ENCODE data around the gene PLEKHA4. TPM values are rescaled to one million over a fixed set of nuclear protein-coding genes. Genes with fewer than 3 reads are reported as not detected.
A peak's percentile ranks its signal among the peaks of the same experiment; 100 is the strongest.

PLEKHA4 gene
- total and polyA plus RNA-seq, 2 of the 13 experiments (the other 11 are each of a cell fraction or from before 2014, with no cell fraction given): 4.8 to 6.0 TPM

DNA sequence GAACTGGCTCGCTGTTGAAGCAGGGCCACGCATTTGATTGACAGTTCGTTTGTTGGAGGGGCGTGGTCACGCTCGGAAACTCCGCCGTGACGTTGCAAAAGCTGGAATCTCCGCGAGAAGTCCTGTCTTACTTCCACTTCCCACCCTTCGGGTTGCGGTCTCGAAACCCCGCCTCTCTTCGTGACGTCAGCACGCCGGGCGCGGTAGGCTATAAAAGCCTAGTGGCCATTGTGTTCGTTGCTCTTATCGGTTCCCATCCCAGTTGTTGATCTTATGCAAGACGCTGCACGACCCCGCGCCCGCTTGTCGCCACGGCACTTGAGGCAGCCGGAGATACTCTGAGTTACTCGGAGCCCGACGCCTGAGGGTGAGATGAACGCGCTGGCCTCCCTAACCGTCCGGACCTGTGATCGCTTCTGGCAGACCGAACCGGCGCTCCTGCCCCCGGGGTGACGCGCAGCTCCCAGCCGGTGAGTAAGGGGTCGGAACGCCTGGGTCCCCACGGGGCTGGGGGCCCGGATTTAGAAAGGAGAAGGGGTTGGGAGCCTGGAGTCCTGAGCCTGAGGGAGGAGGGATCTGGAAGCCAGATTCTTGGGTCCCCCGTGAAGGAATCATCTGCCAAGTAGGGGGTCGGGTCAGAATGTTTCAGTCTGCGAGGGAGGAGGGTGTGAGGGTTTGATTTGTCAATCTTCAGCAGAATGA, 3.9 kb upstream of the PLEKHA4 start, which contains the start of gene PPP1R15A (continued):
- TF ChIP-seq, protein P1, sequence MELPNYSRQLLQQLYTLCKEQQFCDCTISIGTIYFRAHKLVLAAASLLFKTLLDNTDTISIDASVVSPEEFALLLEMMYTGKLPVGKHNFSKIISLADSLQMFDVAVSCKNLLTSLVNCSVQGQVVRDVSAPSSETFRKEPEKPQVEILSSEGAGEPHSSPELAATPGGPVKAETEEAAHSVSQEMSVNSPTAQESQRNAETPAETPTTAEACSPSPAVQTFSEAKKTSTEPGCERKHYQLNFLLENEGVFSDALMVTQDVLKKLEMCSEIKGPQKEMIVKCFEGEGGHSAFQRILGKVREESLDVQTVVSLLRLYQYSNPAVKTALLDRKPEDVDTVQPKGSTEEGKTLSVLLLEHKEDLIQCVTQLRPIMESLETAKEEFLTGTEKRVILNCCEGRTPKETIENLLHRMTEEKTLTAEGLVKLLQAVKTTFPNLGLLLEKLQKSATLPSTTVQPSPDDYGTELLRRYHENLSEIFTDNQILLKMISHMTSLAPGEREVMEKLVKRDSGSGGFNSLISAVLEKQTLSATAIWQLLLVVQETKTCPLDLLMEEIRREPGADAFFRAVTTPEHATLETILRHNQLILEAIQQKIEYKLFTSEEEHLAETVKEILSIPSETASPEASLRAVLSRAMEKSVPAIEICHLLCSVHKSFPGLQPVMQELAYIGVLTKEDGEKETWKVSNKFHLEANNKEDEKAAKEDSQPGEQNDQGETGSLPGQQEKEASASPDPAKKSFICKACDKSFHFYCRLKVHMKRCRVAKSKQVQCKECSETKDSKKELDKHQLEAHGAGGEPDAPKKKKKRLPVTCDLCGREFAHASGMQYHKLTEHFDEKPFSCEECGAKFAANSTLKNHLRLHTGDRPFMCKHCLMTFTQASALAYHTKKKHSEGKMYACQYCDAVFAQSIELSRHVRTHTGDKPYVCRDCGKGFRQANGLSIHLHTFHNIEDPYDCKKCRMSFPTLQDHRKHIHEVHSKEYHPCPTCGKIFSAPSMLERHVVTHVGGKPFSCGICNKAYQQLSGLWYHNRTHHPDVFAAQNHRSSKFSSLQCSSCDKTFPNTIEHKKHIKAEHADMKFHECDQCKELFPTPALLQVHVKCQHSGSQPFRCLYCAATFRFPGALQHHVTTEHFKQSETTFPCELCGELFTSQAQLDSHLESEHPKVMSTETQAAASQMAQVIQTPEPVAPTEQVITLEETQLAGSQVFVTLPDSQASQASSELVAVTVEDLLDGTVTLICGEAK (IDR thresholded peaks at IDR 0.05): no peak
- TF ChIP-seq, protein P1 (CRISPR knock-in tag; IDR thresholded peaks at IDR 0.05): peak; percentile 59; the same call in 1 of the 2 replicates
- TF ChIP-seq MED8 (CRISPR knock-in tag; IDR thresholded peaks at IDR 0.05; ENCODE audit: insufficient replicate concordance) (peak; percentile 62), ZNF7 (CRISPR knock-in tag; IDR thresholded peaks at IDR 0.05) (0 out of 2 replicates have a peak, but pooled peaks have one; percentile 27), BATF2 (CRISPR knock-in tag; IDR thresholded peaks at IDR 0.05) (no peak), CBFB (CRISPR knock-in tag; IDR thresholded peaks at IDR 0.05) (peak; percentile 62; the same call in 1 of the 2 replicates), RFXAP (CRISPR knock-in tag; IDR thresholded peaks at IDR 0.05; ENCODE audit: borderline replicate concordance) (0 out of 2 replicates have a peak, but pooled peaks have one; percentile 28), SAP130 (CRISPR knock-in tag; IDR thresholded peaks at IDR 0.05; ENCODE audit: low read depth) (peak; percentile 93), PCBP2 (optimal IDR thresholded peaks at IDR 0.05; ENCODE audit: low read depth, low read length, poor library complexity, severe bottlenecking) (no peak), EP300 (IDR thresholded peaks at IDR 0.05; ENCODE audit: low read depth in 2 of 2, low read length in 2 of 2) (no peak; a peak in 1 of 4 replicates), EP300 (CRISPR knock-in tag; IDR thresholded peaks at IDR 0.05; ENCODE audit: borderline replicate concordance) (peak; percentile 43; the same call in 1 of the 2 replicates), GFI1 (CRISPR knock-in tag; IDR thresholded peaks at IDR 0.05; ENCODE audit: borderline replicate concordance) (peak; percentile 17; the same call in 1 of the 2 replicates), ZNF891 (CRISPR knock-in tag; IDR thresholded peaks at IDR 0.05) (0 out of 2 replicates have a peak, but pooled peaks have one; percentile 76), ZNF878 (CRISPR knock-in tag; IDR thresholded peaks at IDR 0.05) (peak; percentile 69; the same call in 1 of the 2 replicates), DPF2 (CRISPR knock-in tag; IDR thresholded peaks at IDR 0.05; ENCODE audit: borderline replicate concordance, low read depth) (no peak; the same call in 1 of the 2 replicates), FOXC1 (CRISPR knock-in tag; IDR thresholded peaks at IDR 0.05; ENCODE audit: borderline replicate concordance) (0 out of 2 replicates have a peak, but pooled peaks have one; percentile 44), SOX5 (CRISPR knock-in tag; IDR thresholded peaks at IDR 0.05; ENCODE audit: borderline replicate concordance) (peak; percentile 45; the same call in 1 of the 2 replicates)
- TF ChIP-seq, protein P2, sequence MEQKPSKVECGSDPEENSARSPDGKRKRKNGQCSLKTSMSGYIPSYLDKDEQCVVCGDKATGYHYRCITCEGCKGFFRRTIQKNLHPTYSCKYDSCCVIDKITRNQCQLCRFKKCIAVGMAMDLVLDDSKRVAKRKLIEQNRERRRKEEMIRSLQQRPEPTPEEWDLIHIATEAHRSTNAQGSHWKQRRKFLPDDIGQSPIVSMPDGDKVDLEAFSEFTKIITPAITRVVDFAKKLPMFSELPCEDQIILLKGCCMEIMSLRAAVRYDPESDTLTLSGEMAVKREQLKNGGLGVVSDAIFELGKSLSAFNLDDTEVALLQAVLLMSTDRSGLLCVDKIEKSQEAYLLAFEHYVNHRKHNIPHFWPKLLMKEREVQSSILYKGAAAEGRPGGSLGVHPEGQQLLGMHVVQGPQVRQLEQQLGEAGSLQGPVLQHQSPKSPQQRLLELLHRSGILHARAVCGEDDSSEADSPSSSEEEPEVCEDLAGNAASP (CRISPR knock-in tag; IDR thresholded peaks at IDR 0.05; ENCODE audit: borderline replicate concordance): peak; percentile 44; the same call in 1 of the 2 replicates
